SK-N-SH (cell line): ENCODE data around the gene CNIH2. TPM values are rescaled to one million over a fixed set of nuclear protein-coding genes. Genes with fewer than 3 reads are reported as not detected.

ENCODE experiments used
- CTCF ChIA-PET: fragments of 300-600, 350-600 bp; formaldehyde crosslinking; extraction: SDS; loops from one replicate; lab custom pipeline; 2021; lab: Yijun Ruan, JAX
- POLR2A ChIA-PET: fragments of 350-600 bp; sonication (Branson Sonifier 250); formaldehyde crosslinking; extraction: SDS; loops from one replicate; lab custom pipeline; 2020; ENCODE audit warnings: antibody characterized with exemption, inconsistent platforms; lab: Yijun Ruan, JAX
- DNase-seq: peaks from one replicate; pipeline ENCODE4 v3.0.0; 2012
- H2AFZ ChIP-seq: fragments of 200-600 bp; sonication (generic); 2 replicates; pipeline ENCODE4 v1.8.1; 2016; ENCODE audit warnings: antibody characterized with exemption, mild to moderate bottlenecking, low read depth
- H3F3A ChIP-seq: fragments of 200-600 bp; sonication (generic); replicated peaks from 2 replicates; pipeline ENCODE3; 2016; ENCODE audit warnings: antibody characterized with exemption, mild to moderate bottlenecking; ENCODE audit not compliant: insufficient read depth
- H3K27ac ChIP-seq, 2 experiments: fragments of 200-500 bp in 1 of 2; fragments of 200-600 bp in 1 of 2; sonication (Bioruptor generic) in 1 of 2; sonication (generic), shearing (Covaris generic) in 1 of 2; 2 replicates each; pipeline versions ENCODE4 v1.5.1 to v1.6.1; 2014 to 2016; ENCODE audit warnings: low read depth in 2 of 2, inconsistent platforms in 1 of 2, low read length in 1 of 2, mild to moderate bottlenecking in 1 of 2, mixed read lengths in 1 of 2
- H3K27me3 ChIP-seq: fragments of 200-600 bp; sonication (generic), shearing (Covaris generic); 2 replicates; pipeline ENCODE4 v1.6.1; 2016; ENCODE audit warnings: mixed run types; ENCODE audit not compliant: insufficient read depth
- H3K36me3 ChIP-seq, 2 experiments: fragments of 200-500 bp in 1 of 2; fragments of 200-600 bp in 1 of 2; sonication (Bioruptor generic) in 1 of 2; sonication (generic) in 1 of 2; replicated peaks in 1 of 2; 2 replicates each; pipeline versions ENCODE3 to v1.5.1; 2014 to 2016; ENCODE audit warnings: low read length in 1 of 2, mild to moderate bottlenecking in 1 of 2; ENCODE audit not compliant: insufficient read depth in 2 of 2, control insufficient read depth in 1 of 2
- H3K4me1 ChIP-seq, 2 experiments: fragments of 200-500 bp in 1 of 2; fragments of 200-600 bp in 1 of 2; sonication (Bioruptor generic) in 1 of 2; sonication (generic), shearing (Covaris generic) in 1 of 2; 2 replicates each; pipeline versions ENCODE4 v1.5.1 to v1.6.1; 2014 to 2016; ENCODE audit warnings: low read depth in 1 of 2, low read length in 1 of 2, mixed run types in 1 of 2; ENCODE audit not compliant: insufficient read depth in 2 of 2, control insufficient read depth in 1 of 2
- H3K4me2 ChIP-seq: fragments of 200-600 bp; sonication (generic), shearing (Covaris generic); 2 replicates; pipeline ENCODE4 v1.6.1; 2017; ENCODE audit warnings: mixed run types
- H3K4me3 ChIP-seq, 2 experiments: fragments of 200-500 bp in 1 of 2; fragments of 200-600 bp in 1 of 2; sonication (Bioruptor generic) in 1 of 2; sonication (generic), shearing (Covaris generic) in 1 of 2; 2 replicates each; pipeline versions ENCODE4 v1.5.1 to v1.8.1; 2014 to 2016; ENCODE audit warnings: low read depth in 2 of 2, inconsistent platforms in 1 of 2, low read length in 1 of 2, mild to moderate bottlenecking in 1 of 2, mixed read lengths in 1 of 2, moderate library complexity in 1 of 2
- H3K79me2 ChIP-seq: fragments of 200-600 bp; sonication (generic); 2 replicates; pipeline ENCODE4 v1.8.1; 2017; ENCODE audit warnings: mild to moderate bottlenecking; ENCODE audit not compliant: insufficient read depth
- H3K9ac ChIP-seq: fragments of 200-600 bp; sonication (generic); 2 replicates; pipeline ENCODE4 v1.6.1; 2017; ENCODE audit warnings: mixed run types
- H3K9me2 ChIP-seq: fragments of 200-600 bp; sonication (generic); 2 replicates; pipeline ENCODE4 v1.6.1; 2017; ENCODE audit warnings: mixed run types
- H3K9me3 ChIP-seq: fragments of 200-600 bp; sonication (generic); 2 replicates; pipeline ENCODE4 v1.6.1; 2017; ENCODE audit warnings: mixed run types, mild to moderate bottlenecking, moderate library complexity
- H4K20me1 ChIP-seq: fragments of 200-600 bp; sonication (generic); 2 replicates; pipeline ENCODE4 v1.6.1; 2017; ENCODE audit warnings: mild to moderate bottlenecking, mixed run types; ENCODE audit not compliant: insufficient read depth
- EP300 ChIP-seq, 2 experiments: IDR thresholded peaks; 2 replicates each; pipeline versions ENCODE4 v1.4.0 to v1.6.1; 2012; ENCODE audit warnings: borderline replicate concordance in 1 of 2, low read depth in 1 of 2, low read length in 1 of 2
- EZH2phosphoT487 ChIP-seq: fragments of 200-600 bp; sonication (generic); IDR thresholded peaks from 2 replicates; pipeline ENCODE4 v1.6.1; 2017; ENCODE audit warnings: low read depth, mixed run types, mild to moderate bottlenecking, antibody characterized with exemption, moderate library complexity, borderline replicate concordance
- FOXM1 ChIP-seq: IDR thresholded peaks from 2 replicates; pipeline ENCODE4 v1.4.0; 2012; ENCODE audit warnings: low read depth, mild to moderate bottlenecking
- GABPA ChIP-seq: IDR thresholded peaks from 2 replicates; pipeline ENCODE4 v1.4.0; 2012; ENCODE audit warnings: low read depth, mild to moderate bottlenecking
- GATA2 ChIP-seq: sonication (generic); formaldehyde crosslinking; IDR thresholded peaks from 2 replicates; pipeline ENCODE4 v1.5.0; 2020; ENCODE audit warnings: mild to moderate bottlenecking, missing genetic modification reagents
- JUND ChIP-seq: IDR thresholded peaks from 2 replicates; pipeline ENCODE4 v1.4.0; 2012
- MXI1 ChIP-seq: IDR thresholded peaks from 2 replicates; pipeline ENCODE4 v1.6.1; 2012; ENCODE audit warnings: mild to moderate bottlenecking, low read depth, low read length, improper control_type of control experiment
- POLR2AphosphoS5 ChIP-seq: IDR thresholded peaks from 2 replicates; pipeline ENCODE4 v1.6.1; 2012; ENCODE audit warnings: low read depth, low read length
- RAD21 ChIP-seq: IDR thresholded peaks from 2 replicates; pipeline ENCODE4 v1.6.1; 2012; ENCODE audit warnings: mild to moderate bottlenecking, low read length
- RCOR1 ChIP-seq: fragments of 150-350 bp; IDR thresholded peaks from 2 replicates; pipeline ENCODE4 v1.6.1; 2017; ENCODE audit warnings: antibody characterized with exemption, low read length
- TAF1 ChIP-seq: IDR thresholded peaks from 2 replicates; pipeline ENCODE4 v1.6.1; 2012; ENCODE audit warnings: low read depth, mild to moderate bottlenecking, low read length, moderate library complexity, borderline replicate concordance
- YY1 ChIP-seq: IDR thresholded peaks from 2 replicates; pipeline ENCODE4 v1.4.0; 2012; ENCODE audit warnings: low read depth, mild to moderate bottlenecking
- ZBTB33 ChIP-seq: IDR thresholded peaks from 2 replicates; pipeline ENCODE4 v1.4.0; 2012; ENCODE audit warnings: low read depth, borderline replicate concordance
- WGBS: methylation state at CpG from one replicate; pipeline ENCODE4 v1.1.6; 2017; ENCODE audit warnings: low lambda C conversion rate; 5-methylcytosine and 5-hydroxymethylcytosine counted together
- polyA plus RNA-seq, 3 experiments: library from polyadenylated mRNA; depleted of rRNA; stranded (reverse); fragments of >200 nt; gene quantifications; 2 replicates each; pipeline ENCODE4 v1.2.3, GENCODE V29; 2012
- TF ChIP-seq, protein P1 (sequence below): IDR thresholded peaks from 2 replicates; pipeline ENCODE4; 2012
- TF ChIP-seq, protein P2 (sequence below): fragments of 200-600 bp; sonication (generic); IDR thresholded peaks from 2 replicates; pipeline ENCODE4 v1.6.1; 2017; ENCODE audit warnings: antibody characterized with exemption, mild to moderate bottlenecking, moderate library complexity

CNIH2 gene
- polyA plus RNA-seq, 1 of the 3 experiments (the other 2 are of a cell fraction): 11.8 TPM

DNA sequence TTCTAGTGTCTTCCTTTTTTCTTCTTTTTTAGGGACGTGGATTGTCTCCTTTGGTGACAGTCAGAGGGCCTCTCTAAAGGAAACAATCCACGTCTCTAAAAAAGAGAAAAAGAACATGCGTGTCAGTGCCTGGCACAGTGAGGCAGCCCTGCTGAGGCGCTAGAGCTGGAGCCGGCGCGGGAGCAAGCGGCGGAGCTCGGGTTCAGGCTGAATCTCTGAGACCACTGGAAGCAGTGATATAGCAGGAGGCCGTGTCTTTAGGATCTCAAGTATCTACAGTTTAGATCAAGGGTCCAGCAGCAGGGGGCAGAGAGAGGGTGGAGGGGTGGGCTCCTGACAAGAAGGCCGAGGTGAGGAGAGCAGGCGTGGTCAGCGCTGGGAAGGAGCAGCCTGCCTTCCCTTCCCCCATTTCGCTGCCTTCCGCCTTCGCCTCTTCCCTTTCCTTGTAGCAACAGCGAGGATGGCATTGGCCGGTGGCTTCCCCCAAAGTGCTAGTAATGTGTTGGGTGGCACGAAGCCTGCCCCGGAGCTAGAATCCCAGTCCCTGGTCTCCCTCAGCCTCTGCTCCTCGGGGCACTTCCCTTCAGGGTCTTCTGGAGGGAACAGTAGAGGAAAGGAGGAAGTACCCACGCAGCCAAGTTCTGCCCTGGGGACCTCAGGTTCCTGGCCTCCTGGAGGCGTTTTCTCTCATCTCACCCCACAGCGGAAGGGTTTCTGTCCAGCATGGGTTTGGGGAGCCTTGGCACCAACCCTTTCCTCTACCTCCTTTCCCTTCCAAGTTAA lies 37.8 kb upstream of the CNIH2 start:
- CTCF ChIA-PET: interaction anchor here (0.5 to 3.4 kb wide), 3 partner anchors 10 to 25 kb away, joined by 3 to 26 read pairs (median 3); no protein-coding TSS in a partner anchor
- Histone ChIP-seq H3K36me3 (peaks cover 23 to 89% of the 10 kb centered on the region in 2 experiments), H2AFZ (no peak overlapping the region), H3K9ac (no peak overlapping the region), H3K4me1 (no peaks in the 10 kb centered on the region), H3K27me3 (no peaks in the 10 kb centered on the region), H4K20me1 (no peaks in the 10 kb centered on the region), H3K79me2 (no peaks in the 10 kb centered on the region), H3K27ac (no peak overlapping the region), H3K9me3 (no peaks in the 10 kb centered on the region), H3F3A (no peaks in the 10 kb centered on the region), H3K4me2 (no peak overlapping the region), H3K9me2 (no peaks in the 10 kb centered on the region), H3K4me3 (no peak overlapping the region)
- no peak for DNase-seq
- WGBS: 95% methylated on average over 25 of the region's 25 CpGs
- POLR2A ChIA-PET: no interaction called here
- TF ChIP-seq TAF1 (no peak), ZBTB33 (no peak), POLR2AphosphoS5 (no peak), MXI1 (no peak), RAD21 (no peak)
- TF ChIP-seq, protein P1, sequence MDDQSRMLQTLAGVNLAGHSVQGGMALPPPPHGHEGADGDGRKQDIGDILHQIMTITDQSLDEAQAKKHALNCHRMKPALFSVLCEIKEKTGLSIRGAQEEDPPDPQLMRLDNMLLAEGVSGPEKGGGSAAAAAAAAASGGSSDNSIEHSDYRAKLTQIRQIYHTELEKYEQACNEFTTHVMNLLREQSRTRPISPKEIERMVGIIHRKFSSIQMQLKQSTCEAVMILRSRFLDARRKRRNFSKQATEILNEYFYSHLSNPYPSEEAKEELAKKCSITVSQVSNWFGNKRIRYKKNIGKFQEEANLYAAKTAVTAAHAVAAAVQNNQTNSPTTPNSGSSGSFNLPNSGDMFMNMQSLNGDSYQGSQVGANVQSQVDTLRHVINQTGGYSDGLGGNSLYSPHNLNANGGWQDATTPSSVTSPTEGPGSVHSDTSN: no peak
- TF ChIP-seq, protein P2, sequence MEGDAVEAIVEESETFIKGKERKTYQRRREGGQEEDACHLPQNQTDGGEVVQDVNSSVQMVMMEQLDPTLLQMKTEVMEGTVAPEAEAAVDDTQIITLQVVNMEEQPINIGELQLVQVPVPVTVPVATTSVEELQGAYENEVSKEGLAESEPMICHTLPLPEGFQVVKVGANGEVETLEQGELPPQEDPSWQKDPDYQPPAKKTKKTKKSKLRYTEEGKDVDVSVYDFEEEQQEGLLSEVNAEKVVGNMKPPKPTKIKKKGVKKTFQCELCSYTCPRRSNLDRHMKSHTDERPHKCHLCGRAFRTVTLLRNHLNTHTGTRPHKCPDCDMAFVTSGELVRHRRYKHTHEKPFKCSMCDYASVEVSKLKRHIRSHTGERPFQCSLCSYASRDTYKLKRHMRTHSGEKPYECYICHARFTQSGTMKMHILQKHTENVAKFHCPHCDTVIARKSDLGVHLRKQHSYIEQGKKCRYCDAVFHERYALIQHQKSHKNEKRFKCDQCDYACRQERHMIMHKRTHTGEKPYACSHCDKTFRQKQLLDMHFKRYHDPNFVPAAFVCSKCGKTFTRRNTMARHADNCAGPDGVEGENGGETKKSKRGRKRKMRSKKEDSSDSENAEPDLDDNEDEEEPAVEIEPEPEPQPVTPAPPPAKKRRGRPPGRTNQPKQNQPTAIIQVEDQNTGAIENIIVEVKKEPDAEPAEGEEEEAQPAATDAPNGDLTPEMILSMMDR: no peak

DNA sequence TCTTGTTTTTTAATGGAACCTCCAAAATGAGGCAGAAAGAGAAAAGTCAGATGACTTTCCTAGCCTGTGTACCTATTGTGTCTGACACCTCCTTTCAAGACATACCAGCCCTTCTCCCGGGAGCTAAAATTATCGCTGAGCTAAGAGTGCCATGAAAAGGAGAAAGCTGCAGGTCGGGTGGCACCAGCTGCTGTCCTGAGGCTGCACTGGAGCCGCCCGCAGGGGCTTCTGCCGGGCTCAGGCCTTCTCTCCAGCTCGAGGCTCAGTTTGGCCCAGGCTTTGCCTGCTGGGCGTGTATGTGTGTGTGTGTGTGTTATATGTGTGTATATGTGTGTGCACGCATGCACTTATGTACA lies 37.2 kb upstream of the CNIH2 start:
- 83% methylated on average over 8 of the region's 9 CpGs for WGBS
- H3F3A ChIP-seq: no peaks in the 10 kb centered on the region
- no peak overlapping the region for H3K4me2 ChIP-seq
- H3K9ac ChIP-seq: no peak overlapping the region
- H3K9me2 ChIP-seq: no peaks in the 10 kb centered on the region
- no peaks in the 10 kb centered on the region for H4K20me1 ChIP-seq
- H3K4me3 ChIP-seq: no peak overlapping the region
- POLR2A ChIA-PET: no interaction called here
- no peaks in the 10 kb centered on the region for H3K9me3 ChIP-seq
- H3K4me1 ChIP-seq: no peaks in the 10 kb centered on the region
- no peak overlapping the region for H3K27ac ChIP-seq
- TF ChIP-seq, protein P1: no peak
- TF ChIP-seq EP300 (IDR thresholded peaks at IDR 0.05; ENCODE audit: borderline replicate concordance in 1 of 2, low read depth in 1 of 2, low read length in 1 of 2) (no peak), RCOR1 (no peak), GATA2 (CRISPR knock-in tag) (no peak), JUND (no peak), YY1 (no peak), RAD21 (no peak), TAF1 (no peak), ZBTB33 (no peak), EZH2phosphoT487 (no peak), FOXM1 (no peak), GABPA (no peak)
- CTCF ChIA-PET: interaction anchor here (0.5 to 3.4 kb wide), 3 partner anchors 11 to 25 kb away, joined by 3 to 26 read pairs (median 3); no protein-coding TSS in a partner anchor
- no peaks in the 10 kb centered on the region for H3K79me2 ChIP-seq
- DNase-seq: no peak
- peaks cover 23 to 85% of the 10 kb centered on the region in 2 experiments for H3K36me3 ChIP-seq
- H2AFZ ChIP-seq: no peak overlapping the region
- no peaks in the 10 kb centered on the region for H3K27me3 ChIP-seq
